Measurements from ENCODE around the gene OLFM3.

The OLFM3 gene

GRCh38 chr1:101898137-101898536, 98.6 kb downstream of the OLFM3 start:
- Histone ChIP-seq H3K27ac (replicated peaks) (no peak overlapping the region), H3K27me3 (ENCODE audit: insufficient read depth, poor library complexity, severe bottlenecking) (no peaks in the 10 kb centered on the region), H3K4me3 (replicated peaks; ENCODE audit: insufficient read depth, low read length) (no peak overlapping the region)
- no peak for DNase-seq (ENCODE audit: low read depth in 1 of 2, low spot score in 1 of 2)
- TF ChIP-seq POLR2AphosphoS5 (IDR thresholded peaks at IDR 0.05; ENCODE audit: low read depth) (no peak), CTCF (IDR thresholded peaks at IDR 0.05; ENCODE audit: insufficient read depth, low read length) (no peak), GABPA (IDR thresholded peaks at IDR 0.05; ENCODE audit: low read depth) (no peak), REST (IDR thresholded peaks at IDR 0.05; ENCODE audit: insufficient replicate concordance, low read depth) (no peak), SPI1 (IDR thresholded peaks at IDR 0.05; ENCODE audit: borderline replicate concordance, low read depth) (no peak)

DNA sequence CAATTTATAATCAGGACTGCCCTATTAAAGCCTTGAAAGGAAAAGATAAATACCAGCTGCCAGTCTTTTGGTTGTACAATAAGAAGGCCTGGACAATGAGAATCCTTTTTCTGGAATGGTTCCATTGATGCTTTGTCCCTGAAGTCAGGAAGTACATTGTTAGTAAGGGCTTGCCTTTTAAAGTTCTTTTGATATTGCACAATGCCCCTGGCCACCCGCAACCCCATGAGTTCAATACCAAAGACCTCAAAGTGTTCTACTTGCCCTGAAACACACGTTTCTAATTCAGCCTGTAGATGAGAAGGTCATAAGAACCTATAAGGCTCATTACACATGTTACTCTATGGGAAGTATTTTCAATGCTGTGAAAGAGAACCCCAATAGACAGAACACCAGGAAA, 112.1 kb downstream of the OLFM3 start:
- TF ChIP-seq POLR2AphosphoS5 (IDR thresholded peaks at IDR 0.05; ENCODE audit: low read depth), result no peak
- TF ChIP-seq CTCF (IDR thresholded peaks at IDR 0.05; ENCODE audit: insufficient read depth, low read length), result no peak
- TF ChIP-seq SPI1 (IDR thresholded peaks at IDR 0.05; ENCODE audit: borderline replicate concordance, low read depth), result no peak
- TF ChIP-seq REST (IDR thresholded peaks at IDR 0.05; ENCODE audit: insufficient replicate concordance, low read depth), result no peak
- TF ChIP-seq GABPA (IDR thresholded peaks at IDR 0.05; ENCODE audit: low read depth), result no peak

DNA sequence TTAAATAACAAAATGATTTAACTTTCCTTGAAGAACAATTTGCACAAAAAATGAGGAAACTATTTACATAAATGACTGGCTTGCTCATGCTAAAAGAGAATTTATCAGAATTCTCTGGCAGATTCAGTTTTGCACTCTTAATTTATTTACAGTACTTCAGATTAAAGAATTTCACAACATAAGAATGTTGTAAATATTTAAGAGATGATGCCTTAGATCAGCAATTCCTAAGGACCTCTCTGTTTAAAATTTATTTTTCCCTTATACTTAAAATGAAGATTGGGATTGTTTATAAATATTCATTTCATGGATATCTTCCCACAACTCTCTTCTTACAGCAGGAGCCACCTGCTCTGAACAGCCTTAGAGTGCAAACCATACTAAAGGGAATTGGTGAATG, 120.8 kb downstream of the OLFM3 start:
- DNase-seq (ENCODE audit: low read depth in 1 of 2, low spot score in 1 of 2), result no peak
- H3K4me3 ChIP-seq (replicated peaks; ENCODE audit: insufficient read depth, low read length), result no peak overlapping the region
- TF ChIP-seq CTCF (IDR thresholded peaks at IDR 0.05; ENCODE audit: insufficient read depth, low read length) (no peak), REST (IDR thresholded peaks at IDR 0.05; ENCODE audit: insufficient replicate concordance, low read depth) (no peak), GABPA (IDR thresholded peaks at IDR 0.05; ENCODE audit: low read depth) (no peak), POLR2AphosphoS5 (IDR thresholded peaks at IDR 0.05; ENCODE audit: low read depth) (no peak), SPI1 (IDR thresholded peaks at IDR 0.05; ENCODE audit: borderline replicate concordance, low read depth) (no peak)
- no peak overlapping the region for H3K27ac ChIP-seq (replicated peaks)
- no peaks in the 10 kb centered on the region for H3K27me3 ChIP-seq (ENCODE audit: insufficient read depth, poor library complexity, severe bottlenecking)

More for the DNA sequence above, 112.1 kb downstream of the OLFM3 start:
- no peak for DNase-seq (ENCODE audit: low read depth in 1 of 2, low spot score in 1 of 2)
- Histone ChIP-seq H3K27ac (replicated peaks) (no peak overlapping the region), H3K27me3 (ENCODE audit: insufficient read depth, poor library complexity, severe bottlenecking) (no peaks in the 10 kb centered on the region), H3K4me3 (replicated peaks; ENCODE audit: insufficient read depth, low read length) (no peak overlapping the region)

Measured in HL-60 (cell line).